Sigmoid colon (tissue), 4 donors: ENCODE measurements around the gene TBCA.

Source experiments
- EP300 ChIP-seq, 4 donors: sonication (generic); formaldehyde crosslinking; IDR thresholded peaks; one replicate each; pipeline ENCODE4 v1.6.1; 2017; ENCODE audit warnings: antibody characterized with exemption in 4 of 4
- POLR2A ChIP-seq, 2 donors: fragments of 450-650 bp; IDR thresholded peaks; one replicate each; pipeline ENCODE4 v1.6.1; 2016; ENCODE audit warnings: antibody characterized with exemption in 2 of 2, mild to moderate bottlenecking in 2 of 2, moderate library complexity in 2 of 2
- POLR2AphosphoS5 ChIP-seq, 4 donors: sonication (generic); formaldehyde crosslinking; IDR thresholded peaks; one replicate each; pipeline ENCODE4 v1.6.1; 2017; ENCODE audit warnings: antibody characterized with exemption in 4 of 4
- TF ChIP-seq, protein P1 (sequence below), 4 experiments: fragments of 450-650 bp in 3 of 4; fragments of 200-600 bp in 1 of 4; IDR thresholded peaks; one replicate each; pipeline ENCODE4 v1.5.1; 2016 to 2019; ENCODE audit warnings: antibody characterized with exemption in 4 of 4, mild to moderate bottlenecking in 3 of 4, moderate library complexity in 2 of 4

DNA sequence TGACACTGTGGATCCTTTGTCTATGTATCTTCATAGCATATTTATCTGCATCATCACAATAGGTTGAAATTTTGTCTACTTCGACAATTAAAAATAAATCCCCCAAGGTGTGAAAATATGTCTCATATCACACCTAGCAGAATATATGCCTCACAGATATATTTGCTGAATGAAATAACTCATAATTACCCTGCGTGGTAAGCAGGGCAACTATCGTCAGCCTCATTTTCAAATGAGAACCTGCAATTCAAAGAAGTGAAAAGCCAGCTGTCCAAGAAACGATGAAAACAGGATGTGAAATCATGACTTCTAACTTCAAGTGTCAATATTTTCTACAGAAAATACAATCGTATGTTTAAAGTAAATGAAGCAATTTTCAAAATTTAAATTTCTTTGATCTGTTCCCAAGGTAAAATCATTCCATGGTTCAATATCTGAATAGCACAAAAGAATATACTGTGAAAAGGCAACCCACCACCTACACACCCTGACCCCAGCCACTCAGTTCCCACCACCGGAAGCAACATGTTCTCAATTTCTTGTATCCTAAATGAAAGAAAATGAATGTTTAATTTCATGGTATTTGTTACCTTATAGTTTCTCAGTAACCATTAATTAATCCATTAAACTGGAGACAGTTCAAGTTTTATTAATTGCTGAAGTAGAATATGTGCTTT, 57.1 kb downstream of the TBCA start:
- no peak for TF ChIP-seq EP300 (IDR thresholded peaks at IDR 0.05)
- TF ChIP-seq, protein P1, sequence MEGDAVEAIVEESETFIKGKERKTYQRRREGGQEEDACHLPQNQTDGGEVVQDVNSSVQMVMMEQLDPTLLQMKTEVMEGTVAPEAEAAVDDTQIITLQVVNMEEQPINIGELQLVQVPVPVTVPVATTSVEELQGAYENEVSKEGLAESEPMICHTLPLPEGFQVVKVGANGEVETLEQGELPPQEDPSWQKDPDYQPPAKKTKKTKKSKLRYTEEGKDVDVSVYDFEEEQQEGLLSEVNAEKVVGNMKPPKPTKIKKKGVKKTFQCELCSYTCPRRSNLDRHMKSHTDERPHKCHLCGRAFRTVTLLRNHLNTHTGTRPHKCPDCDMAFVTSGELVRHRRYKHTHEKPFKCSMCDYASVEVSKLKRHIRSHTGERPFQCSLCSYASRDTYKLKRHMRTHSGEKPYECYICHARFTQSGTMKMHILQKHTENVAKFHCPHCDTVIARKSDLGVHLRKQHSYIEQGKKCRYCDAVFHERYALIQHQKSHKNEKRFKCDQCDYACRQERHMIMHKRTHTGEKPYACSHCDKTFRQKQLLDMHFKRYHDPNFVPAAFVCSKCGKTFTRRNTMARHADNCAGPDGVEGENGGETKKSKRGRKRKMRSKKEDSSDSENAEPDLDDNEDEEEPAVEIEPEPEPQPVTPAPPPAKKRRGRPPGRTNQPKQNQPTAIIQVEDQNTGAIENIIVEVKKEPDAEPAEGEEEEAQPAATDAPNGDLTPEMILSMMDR (IDR thresholded peaks at IDR 0.05): no peak
- TF ChIP-seq POLR2A (IDR thresholded peaks at IDR 0.05): no peak
- no peak for TF ChIP-seq POLR2AphosphoS5 (IDR thresholded peaks at IDR 0.05)
